HFFc6 (cell line): Measurements from ENCODE around the gene CELF2. TPM values are rescaled to one million over a fixed set of nuclear protein-coding genes. Genes with fewer than 3 reads are reported as not detected.

Experiments used
- DNase-seq: peaks from one replicate; pipeline ENCODE4 v3.0.0-alpha.2; 2018
- H3K27ac Mint-ChIP-seq: 2 replicates; pipeline ENCODE4 v1.8.0; 2020; ENCODE audit warnings: mild to moderate bottlenecking, mixed read lengths
- H3K27me3 Mint-ChIP-seq: 2 replicates; pipeline ENCODE4 v1.8.0; 2021; ENCODE audit warnings: mild to moderate bottlenecking, moderate library complexity, mixed read lengths; ENCODE audit not compliant: insufficient read depth
- H3K36me3 Mint-ChIP-seq: 2 replicates; pipeline ENCODE4 v1.8.0; 2021; ENCODE audit warnings: low read depth, mixed read lengths
- H3K4me1 Mint-ChIP-seq: 2 replicates; pipeline ENCODE4 v1.8.0; 2020; ENCODE audit warnings: low read depth, mixed read lengths
- H3K4me3 Mint-ChIP-seq: 2 replicates; pipeline ENCODE4 v1.8.0; 2020; ENCODE audit warnings: mild to moderate bottlenecking, moderate library complexity, mixed read lengths
- H3K9me3 Mint-ChIP-seq: 2 replicates; pipeline ENCODE4 v1.8.0; 2020; ENCODE audit warnings: mild to moderate bottlenecking, mixed read lengths
- CTCF ChIP-seq: fragments of 200-600 bp; sonication (generic); IDR thresholded peaks from 2 replicates; pipeline ENCODE4 v1.5.0; 2021; ENCODE audit warnings: antibody characterized with exemption, mild to moderate bottlenecking
- total RNA-seq, 6 experiments: library from RNA; stranded (reverse); fragmentation: NEBNext Ultra II Directional; extraction: Animal tissue kit (Norgen Biotek cat#: 25700); gene quantifications; 2 replicates in 1 of 6; 3 replicates in 5 of 6; pipeline ENCODE4 v1.2.3, GENCODE V29; 2021

The CELF2 gene
- total RNA-seq, 6 experiments from 2014 or later: 2.7 to 5.2 (median 3.5) TPM

GRCh38 chr10:11378835-11379234, 361.2 kb downstream of the CELF2 start:
- TF ChIP-seq CTCF: no peak
- Mint-ChIP-seq H3K27ac (no peak overlapping the region), H3K4me1 (peaks cover 14% of the 10 kb centered on the region; the same call in 1 of the 2 replicates), H3K4me3 (no peak overlapping the region), H3K36me3 (no peaks in the 10 kb centered on the region), H3K9me3 (peaks cover 23% of the 10 kb centered on the region; the same call in 1 of the 2 replicates), H3K27me3 (peaks cover 8% of the 10 kb centered on the region)
- DNase-seq: no peak

- peaks cover 25% of the 10 kb centered on the region; the same call in 1 of the 2 replicates for H3K9me3 Mint-ChIP-seq
- no peak overlapping the region for H3K27ac Mint-ChIP-seq
- H3K4me1 Mint-ChIP-seq: peaks cover 14% of the 10 kb centered on the region; the same call in 1 of the 2 replicates
- no peak for TF ChIP-seq CTCF
- H3K4me3 Mint-ChIP-seq: no peak overlapping the region
- peaks cover 6% of the 10 kb centered on the region for H3K27me3 Mint-ChIP-seq
- no peaks in the 10 kb centered on the region for H3K36me3 Mint-ChIP-seq
- no peak for DNase-seq
Observed at GRCh38 chr10:11379771-11380170, 362.1 kb downstream of the CELF2 start.

- H3K9me3 Mint-ChIP-seq: peaks cover 19% of the 10 kb centered on the region; the same call in 1 of the 2 replicates
- TF ChIP-seq CTCF: no peak
- H3K4me1 Mint-ChIP-seq: peaks cover 14% of the 10 kb centered on the region; the same call in 1 of the 2 replicates
- no peak overlapping the region for H3K27ac Mint-ChIP-seq
- no peak overlapping the region for H3K4me3 Mint-ChIP-seq
- no peaks in the 10 kb centered on the region for H3K36me3 Mint-ChIP-seq
- no peak for DNase-seq
- H3K27me3 Mint-ChIP-seq: peaks cover 8% of the 10 kb centered on the region
Observed at GRCh38 chr10:11381023-11381422, 363.4 kb downstream of the CELF2 start.

GRCh38 chr10:11381511-11381910, 363.8 kb downstream of the CELF2 start:
- H3K4me3 Mint-ChIP-seq: no peak overlapping the region
- no peak for DNase-seq

GRCh38 chr10:11382187-11382586, 364.5 kb downstream of the CELF2 start:
- Mint-ChIP-seq H3K36me3 (no peaks in the 10 kb centered on the region), H3K27ac (no peak overlapping the region), H3K9me3 (peaks cover 19% of the 10 kb centered on the region; the same call in 1 of the 2 replicates), H3K27me3 (peaks cover 3% of the 10 kb centered on the region), H3K4me1 (peaks cover 14% of the 10 kb centered on the region; the same call in 1 of the 2 replicates), H3K4me3 (no peak overlapping the region)
- no peak for DNase-seq
- no peak for TF ChIP-seq CTCF

More at GRCh38 chr10:11381511-11381910, 363.8 kb downstream of the CELF2 start:
- TF ChIP-seq CTCF: no peak
- Mint-ChIP-seq H3K36me3 (no peaks in the 10 kb centered on the region), H3K27me3 (peaks cover 6% of the 10 kb centered on the region), H3K4me1 (peaks cover 14% of the 10 kb centered on the region; the same call in 1 of the 2 replicates), H3K27ac (no peak overlapping the region), H3K9me3 (peaks cover 19% of the 10 kb centered on the region; the same call in 1 of the 2 replicates)
